GM18526 (cell line): ENCODE data around the gene GABPB2.

ENCODE experiments used
- POLR2A ChIP-seq: IDR thresholded peaks from 3 replicates; pipeline ENCODE4 v1.6.1; 2011; ENCODE audit not compliant: insufficient read length; ENCODE audit errors: extremely low read depth

Gene GABPB2

GRCh38 chr1:151098126-151098525, 27.6 kb downstream of the GABPB2 start:
- TF ChIP-seq POLR2A = no peak

GRCh38 chr1:151104630-151105029, 34.1 kb downstream of the GABPB2 start:
- TF ChIP-seq POLR2A = no peak

- no peak for TF ChIP-seq POLR2A
Measured at GRCh38 chr1:151106894-151107293, 36.3 kb downstream of the GABPB2 start.

- no peak for TF ChIP-seq POLR2A
Measured at GRCh38 chr1:151108331-151108730, 37.8 kb downstream of the GABPB2 start.

GRCh38 chr1:151113877-151114276, 43.3 kb downstream of the GABPB2 start:
- TF ChIP-seq POLR2A = no peak

- TF ChIP-seq POLR2A = no peak
Measured at GRCh38 chr1:151124763-151125403, 54.3 kb downstream of the GABPB2 start.

DNA sequence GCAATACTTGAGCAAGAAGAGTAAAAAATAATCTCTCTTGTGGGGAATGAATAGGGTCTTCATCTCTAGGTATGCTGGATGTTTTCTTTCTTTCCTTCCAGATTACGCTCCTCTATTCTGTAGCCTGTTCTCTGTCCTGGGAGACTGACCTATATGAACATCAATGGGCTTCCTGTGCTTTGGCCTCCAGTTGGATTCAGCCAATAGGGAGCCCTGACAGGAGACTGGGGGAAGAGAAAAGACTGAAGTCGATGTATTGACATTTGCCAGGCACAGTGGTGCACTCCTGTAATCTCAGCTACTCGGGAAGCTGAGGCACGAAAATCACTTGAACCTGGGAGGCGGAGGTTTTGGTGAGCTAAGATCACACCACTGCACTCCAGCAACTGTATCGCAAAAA, 58.2 kb downstream of the GABPB2 start:
- no peak for TF ChIP-seq POLR2A

DNA sequence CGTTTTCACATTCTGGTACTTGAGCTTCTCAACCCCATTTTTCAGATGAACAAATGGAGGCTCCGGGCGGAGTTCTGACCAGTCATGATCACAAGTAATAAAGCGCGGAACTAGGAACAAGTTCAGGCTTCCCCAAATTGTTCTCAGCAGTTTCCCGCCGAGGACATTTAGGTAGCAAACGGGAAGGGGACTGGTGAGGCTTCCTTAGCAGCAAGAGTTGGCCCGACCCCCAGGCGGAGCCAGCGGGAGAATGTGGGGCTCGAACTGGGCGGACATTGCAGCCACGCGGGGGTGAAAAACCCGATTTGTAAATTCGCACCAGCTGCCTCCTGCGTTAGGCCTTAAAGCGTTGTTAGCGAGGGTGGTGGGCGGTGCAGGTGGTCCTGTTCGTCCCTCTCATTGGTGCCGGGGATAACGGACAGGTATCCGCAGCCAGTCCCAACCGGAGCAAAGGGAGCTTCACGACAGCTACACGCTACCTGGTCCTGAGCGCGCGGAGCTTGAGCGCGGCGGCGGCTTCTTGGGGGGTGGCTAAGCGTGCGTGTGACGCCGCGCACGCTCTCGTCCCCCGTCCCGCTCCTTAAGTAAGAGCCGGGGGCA, 60.5 kb downstream of the GABPB2 start:
- peak; percentile 33 for TF ChIP-seq POLR2A

DNA sequence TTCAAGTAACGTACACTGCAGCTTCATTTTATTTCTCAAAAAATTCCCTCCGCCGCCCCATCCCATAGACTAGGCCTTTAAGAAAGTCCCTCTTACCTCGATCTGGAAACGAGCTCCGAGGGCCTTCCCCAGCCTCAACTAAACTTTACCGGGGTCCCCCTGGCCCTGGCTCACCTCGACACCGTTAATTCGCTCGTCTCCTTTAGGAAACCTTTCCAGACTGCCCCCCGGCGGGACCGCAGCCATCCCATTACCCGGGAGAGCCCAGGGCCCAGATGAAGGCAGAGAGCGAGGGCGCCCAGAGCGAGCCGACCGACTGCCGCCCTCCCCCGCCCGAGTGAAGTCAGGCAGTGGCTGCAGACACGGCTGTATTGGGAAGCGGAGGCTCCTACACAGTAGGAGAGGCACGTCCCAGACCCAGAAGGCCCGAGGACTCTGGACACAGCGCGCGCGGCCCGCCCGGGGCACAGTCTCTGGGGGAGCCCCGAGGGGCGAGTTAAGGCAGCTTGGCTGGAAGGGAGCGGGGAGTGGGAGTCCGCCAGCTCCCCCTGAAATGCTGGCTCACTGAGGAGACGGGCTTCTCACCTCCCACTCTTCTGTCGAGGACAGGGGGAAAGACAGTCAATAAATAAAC, 61.3 kb downstream of the GABPB2 start:
- no peak for TF ChIP-seq POLR2A

- no peak for TF ChIP-seq POLR2A
Measured at GRCh38 chr1:151132335-151133017, 61.9 kb downstream of the GABPB2 start.

DNA sequence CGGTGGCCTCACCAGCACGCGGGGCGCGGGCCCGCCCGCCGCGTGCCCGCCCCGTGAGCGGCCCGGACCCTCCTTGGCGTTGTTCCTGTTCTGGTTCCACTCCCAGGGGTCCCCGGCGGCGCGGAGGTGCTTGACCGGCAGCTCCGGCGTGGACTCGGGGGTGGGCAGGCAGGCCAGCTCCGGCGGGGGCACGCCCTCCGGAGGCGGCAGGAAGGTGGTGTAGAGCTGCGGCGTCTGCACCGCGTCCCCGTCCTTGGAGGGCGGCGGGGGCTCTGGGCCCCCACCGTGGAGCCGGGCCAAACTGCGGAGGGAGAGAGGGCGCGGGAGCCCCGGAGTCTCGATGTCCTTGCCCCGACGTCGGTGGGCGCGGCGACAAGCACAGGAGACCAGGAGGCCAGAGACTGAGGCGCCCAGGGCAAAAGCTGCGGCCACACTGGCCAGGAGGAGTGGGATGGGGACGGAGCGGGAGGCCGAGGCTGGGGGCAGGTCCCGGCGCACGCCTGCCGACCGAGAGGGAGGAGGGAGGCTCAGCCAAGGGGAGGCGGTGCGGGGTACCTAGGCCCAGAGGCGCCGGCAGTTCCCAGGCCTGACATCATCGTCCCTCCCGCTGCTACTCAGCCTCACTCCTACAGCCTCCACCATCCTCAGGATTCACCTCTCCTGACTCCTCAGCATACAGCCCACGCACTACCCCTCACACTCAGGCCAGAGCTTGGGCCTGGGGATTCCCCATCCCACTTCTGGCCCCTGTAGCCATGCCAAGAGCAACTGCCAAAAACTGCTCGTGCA, 62.7 kb downstream of the GABPB2 start:
- TF ChIP-seq POLR2A = no peak

DNA sequence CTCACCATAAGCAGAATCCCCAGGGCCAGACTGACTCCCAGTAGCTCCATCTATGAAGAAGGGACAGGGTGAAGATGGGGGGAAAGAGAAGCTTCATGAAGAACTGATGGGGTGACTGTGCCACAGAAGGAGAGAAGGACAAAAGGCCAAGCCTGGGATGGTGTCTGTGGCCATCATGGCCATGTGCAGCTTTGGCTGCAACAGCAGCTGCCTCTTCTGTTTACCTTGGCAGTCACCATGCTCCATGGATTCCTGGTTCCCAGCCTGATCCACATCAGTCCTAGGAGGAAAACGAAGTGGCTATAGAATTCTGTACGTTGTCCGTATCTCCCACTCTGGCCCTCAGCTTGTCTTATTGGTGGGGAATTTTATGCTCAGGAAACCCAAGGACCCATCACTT, 63.8 kb downstream of the GABPB2 start:
- TF ChIP-seq POLR2A = no peak

DNA sequence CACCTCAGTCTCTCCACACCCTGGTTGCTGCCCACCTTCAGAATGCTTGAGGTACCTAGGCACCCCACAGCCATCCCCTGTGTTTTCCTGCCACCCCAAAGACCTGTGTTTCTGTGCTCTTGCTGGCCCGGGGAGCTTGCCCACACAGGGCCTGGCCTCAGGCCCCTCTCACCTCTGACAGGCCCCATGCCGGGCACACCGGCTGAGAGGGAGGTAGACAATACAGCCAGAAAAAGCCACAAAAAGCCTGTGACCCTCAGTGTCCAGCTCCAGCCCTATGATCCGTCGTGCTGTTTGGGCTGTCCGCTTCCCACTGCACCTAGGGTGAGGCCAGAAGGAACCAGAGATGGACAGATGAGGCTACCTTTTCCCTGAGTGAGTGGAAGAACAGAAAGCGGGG, 64.4 kb downstream of the GABPB2 start:
- no peak for TF ChIP-seq POLR2A

DNA sequence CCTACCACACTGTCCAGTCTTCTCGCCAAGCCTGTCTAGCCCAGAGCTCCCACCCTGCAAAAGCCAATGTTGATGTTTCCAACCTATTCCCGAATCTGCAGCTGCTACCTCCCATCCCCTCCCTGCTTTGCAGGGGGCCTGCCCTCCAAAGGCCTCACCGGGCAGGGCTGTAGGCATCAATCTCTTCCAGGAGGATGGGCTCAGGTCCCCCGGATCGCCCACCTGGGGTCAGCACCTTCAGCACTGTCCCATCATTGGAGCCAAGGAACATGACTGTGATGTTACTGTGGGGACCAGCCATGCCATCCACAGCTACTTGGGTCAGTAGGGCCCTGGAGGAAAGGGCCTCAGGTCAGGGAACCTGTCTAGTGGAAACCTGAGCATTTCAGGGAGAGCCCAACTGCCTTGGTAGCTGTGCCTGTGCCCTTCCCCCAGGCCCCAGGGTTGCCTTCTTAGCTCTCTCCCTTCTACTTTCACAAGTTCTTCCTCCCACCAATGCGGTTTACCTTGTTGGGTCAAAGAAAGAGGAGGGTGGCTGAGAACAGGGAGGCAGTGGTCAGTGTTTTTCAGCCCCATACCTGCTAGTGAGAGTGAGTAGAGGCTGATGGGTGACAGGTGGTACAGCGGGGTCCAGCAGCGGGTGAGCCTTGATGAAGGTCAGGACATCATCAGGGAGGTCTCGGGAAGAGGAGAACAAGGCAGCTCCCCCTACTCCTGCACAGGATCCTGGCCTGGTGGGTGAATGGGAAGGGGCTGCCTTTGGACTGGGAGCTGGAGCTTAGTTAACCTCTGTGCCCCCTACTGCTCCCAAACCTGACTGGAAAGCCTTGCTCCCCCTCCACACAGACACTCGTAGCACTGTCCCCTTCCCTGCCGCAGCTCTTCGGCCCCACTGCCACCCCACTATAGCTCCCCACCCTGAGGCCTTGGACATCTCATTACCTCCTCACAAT, 65.1 kb downstream of the GABPB2 start:
- no peak for TF ChIP-seq POLR2A
